AG04449 (cell line): ENCODE results near the gene CDK15.
"Not testable (repeated sequence)": the region's sequence is repeated elsewhere in the genome, so short reads cannot be mapped to it uniquely, and the experiment has no call there.

Experiments used
- CTCF ChIA-PET: fragments of 350-600 bp; formaldehyde crosslinking; extraction: SDS; loops from one replicate; lab custom pipeline; 2021; ENCODE audit warnings: antibody characterized with exemption; lab: Yijun Ruan, JAX
- POLR2A ChIA-PET: fragments of 400-600, 350-600 bp; formaldehyde crosslinking; extraction: SDS; loops from one replicate; lab custom pipeline; 2020; ENCODE audit warnings: antibody characterized with exemption, inconsistent platforms; lab: Yijun Ruan, JAX
- DNase-seq: peaks from one replicate; pipeline ENCODE4 v3.0.0-alpha.2; 2010; ENCODE audit warnings: low read depth, low spot score
- H3K4me3 ChIP-seq: 2 replicates; pipeline ENCODE4 v1.5.1; 2011; ENCODE audit warnings: low read depth, mild to moderate bottlenecking, control low read depth, low read length
- CTCF ChIP-seq: IDR thresholded peaks from one replicate; pipeline ENCODE4 v1.5.1; 2011; ENCODE audit warnings: mild to moderate bottlenecking, moderate library complexity, low read length, control low read depth, inconsistent platforms; ENCODE audit not compliant: insufficient read depth; ENCODE audit errors: missing control alignments

CDK15 gene

GRCh38 chr2:201797175-201797840 lies 9.0 kb upstream of the CDK15 start:
- no peak for TF ChIP-seq CTCF
- DNase-seq = peak; percentile 87
- ChIA-PET CTCF (interaction anchor here (0.7 to 5.3 kb wide), 10 partner anchors 17 to 520 kb away, joined by 3 to 59 read pairs (median 4); no protein-coding TSS in a partner anchor), POLR2A (interaction anchor here (0.9 to 2.1 kb wide), 2 partner anchors 17 to 57 kb away, joined by 3 to 24 read pairs; partner anchors contain the start of gene ALS2)
- H3K4me3 ChIP-seq = no peak overlapping the region

GRCh38 chr2:201798252-201798913 lies 8.0 kb upstream of the CDK15 start:
- ChIA-PET CTCF (interaction anchor here (4.3 to 5.3 kb wide), 2 partner anchors 62 to 380 kb away, joined by 32 to 59 read pairs; no protein-coding TSS in a partner anchor), POLR2A (interaction anchor here (0.9 to 2.1 kb wide), 3 partner anchors 18 to 237 kb away, joined by 3 to 24 read pairs (median 3); partner anchors contain the start of gene ALS2)
- DNase-seq = peak; percentile 79
- no peak for TF ChIP-seq CTCF
- no peak overlapping the region for H3K4me3 ChIP-seq

- DNase-seq, H3K4me3 ChIP-seq: not testable (repeated sequence)
- POLR2A ChIA-PET = interaction anchor here (1.0 to 2.1 kb wide), 2 partner anchors 56 to 236 kb away, joined by 3 to 24 read pairs; no protein-coding TSS in a partner anchor
- peak; percentile 69 for TF ChIP-seq CTCF
- CTCF ChIA-PET = interaction anchor here (4.3 kb wide), 1 partner anchor 380 kb away, joined by 59 read pairs; no protein-coding TSS in a partner anchor
These were observed 7.4 kb upstream of the CDK15 start for GRCh38 chr2:201798914-201799285.

GRCh38 chr2:201807452-201807999 lies 1.2 kb downstream of the CDK15 start:
- TF ChIP-seq CTCF = no peak
- POLR2A ChIA-PET = interaction anchor here (0.6 kb wide), 1 partner anchor 225 kb away, joined by 4 read pairs; no protein-coding TSS in a partner anchor
- CTCF ChIA-PET = interaction anchor here (0.7 to 2.5 kb wide), 7 partner anchors 9 to 371 kb away, joined by 3 to 13 read pairs (median 4); no protein-coding TSS in a partner anchor
- H3K4me3 ChIP-seq = peak overlapping the region; percentile 16
- no peak for DNase-seq

GRCh38 chr2:201808027-201808426 lies 1.7 kb downstream of the CDK15 start:
- ChIA-PET CTCF (interaction anchor here (0.7 to 2.5 kb wide), 6 partner anchors 13 to 371 kb away, joined by 3 to 13 read pairs (median 3); no protein-coding TSS in a partner anchor), POLR2A (interaction anchor here (0.6 kb wide), 1 partner anchor 224 kb away, joined by 4 read pairs; no protein-coding TSS in a partner anchor)
- DNase-seq = no peak
- H3K4me3 ChIP-seq = peak overlapping the region; percentile 16
- no peak for TF ChIP-seq CTCF
